B cell (primary cell): ENCODE measurements around the gene IFT43. TPM values are rescaled to one million over a fixed set of nuclear protein-coding genes. Genes with fewer than 3 reads are reported as not detected.

Experiments used
- ATAC-seq: fragments of 200-7000 bp; cut with Tn5 transposase; one replicate; pipeline ENCODE4 v1.10.0; 2021; ENCODE audit warnings: low read depth, mild to moderate bottlenecking, moderate number of reproducible peaks, moderate library complexity
- CTCF ChIA-PET: fragments of 350-600 bp; sonication (Branson Sonifier 250); formaldehyde crosslinking; loops from one replicate; lab custom pipeline; 2021; ENCODE audit warnings: antibody characterized with exemption, inconsistent platforms; lab: Charles Lee
- POLR2A ChIA-PET: fragments of 350-600 bp; sonication (Branson Sonifier 250); formaldehyde crosslinking; loops from one replicate; lab custom pipeline; 2021; ENCODE audit warnings: antibody characterized with exemption; lab: Charles Lee
- DNase-seq: peaks from one replicate; pipeline ENCODE4 v3.0.0; 2013
- H2AFZ ChIP-seq: 2 replicates; pipeline ENCODE4 v1.6.1; 2012; ENCODE audit warnings: mild to moderate bottlenecking, low read depth, low read length; ENCODE audit not compliant: insufficient read depth, poor library complexity, severe bottlenecking
- H3K27ac ChIP-seq, 2 donors: 1 replicate in 1 of 2; 2 replicates in 1 of 2; pipeline ENCODE4 v1.5.1; 2012 to 2013; ENCODE audit warnings: low read length in 2 of 2, mild to moderate bottlenecking in 2 of 2, moderate library complexity in 1 of 2
- H3K27me3 ChIP-seq, 4 experiments: fragments of 200-600 bp in 1 of 4; sonication (generic) in 1 of 4; replicated peaks in 1 of 4; 1 replicate in 2 of 4; 2 replicates in 2 of 4; pipeline versions ENCODE4 v1.6.1 to v1.7.0; 2013 to 2016; ENCODE audit warnings: low read length in 3 of 4, mild to moderate bottlenecking in 2 of 4, mixed read lengths in 1 of 4, moderate library complexity in 1 of 4; ENCODE audit not compliant: insufficient read depth in 4 of 4, control insufficient read depth in 3 of 4; ENCODE audit errors: control extremely low read depth in 1 of 4
- H3K36me3 ChIP-seq, 2 experiments: replicated peaks in 1 of 2; 1 replicate in 1 of 2; 2 replicates in 1 of 2; pipeline versions ENCODE4 v1.6.1 to v1.7.1; 2013; ENCODE audit warnings: low read length in 1 of 2; ENCODE audit not compliant: insufficient read depth in 2 of 2, control insufficient read depth in 1 of 2; ENCODE audit errors: control extremely low read depth in 1 of 2, extremely low read depth in 1 of 2
- H3K4me1 ChIP-seq, 2 donors: fragments of 200-600 bp in 1 of 2; sonication (generic) in 1 of 2; 1 replicate in 1 of 2; 2 replicates in 1 of 2; pipeline versions ENCODE4 v1.5.1 to v1.6.1; 2013 to 2017; ENCODE audit warnings: low read length in 2 of 2; ENCODE audit not compliant: control insufficient read depth in 2 of 2, insufficient read depth in 2 of 2
- H3K4me2 ChIP-seq: replicated peaks from 2 replicates; pipeline ENCODE3; 2012; ENCODE audit warnings: mild to moderate bottlenecking, low read depth, low read length; ENCODE audit not compliant: poor library complexity, severe bottlenecking
- H3K4me3 ChIP-seq, 5 experiments: fragments of 200-600 bp in 1 of 5; sonication (generic) in 1 of 5; 1 replicate in 3 of 5; 2 replicates in 2 of 5; pipeline versions ENCODE4 v1.5.1 to v1.7.0; 2011 to 2016; ENCODE audit warnings: low read length in 4 of 5, mild to moderate bottlenecking in 4 of 5, low read depth in 2 of 5, control low read depth in 1 of 5, moderate library complexity in 1 of 5; ENCODE audit not compliant: insufficient read depth in 1 of 5; ENCODE audit errors: control extremely low read depth in 1 of 5, extremely low read depth in 1 of 5
- H3K79me2 ChIP-seq: fragments of 200-600 bp; sonication (generic); one replicate; pipeline ENCODE4 v1.6.0; 2016; ENCODE audit warnings: low read length; ENCODE audit not compliant: control insufficient read depth, insufficient read depth
- H3K9ac ChIP-seq: fragments of 200-600 bp; sonication (generic); 2 replicates; pipeline ENCODE4 v1.6.1; 2017; ENCODE audit warnings: mild to moderate bottlenecking, low read length, moderate library complexity
- H3K9me3 ChIP-seq, 3 donors: one replicate each; pipeline versions ENCODE4 v1.6.1 to v1.7.1; 2013; ENCODE audit warnings: low read length in 2 of 3; ENCODE audit not compliant: control insufficient read depth in 2 of 3, insufficient read depth in 1 of 3; ENCODE audit errors: control extremely low read depth in 1 of 3
- H4K20me1 ChIP-seq: 2 replicates; pipeline ENCODE4 v1.6.0; 2012; ENCODE audit warnings: mild to moderate bottlenecking, low read length; ENCODE audit not compliant: insufficient read depth, control insufficient read depth, poor library complexity, severe bottlenecking
- H3K27ac Mint-ChIP-seq: one replicate; pipeline ENCODE4 v1.8.0; 2021; ENCODE audit warnings: mixed read lengths
- H3K27me3 Mint-ChIP-seq: one replicate; pipeline ENCODE4 v1.8.0; 2021; ENCODE audit warnings: mixed read lengths
- H3K4me1 Mint-ChIP-seq: one replicate; pipeline ENCODE4 v1.8.0; 2021; ENCODE audit warnings: mixed read lengths
- H3K4me3 Mint-ChIP-seq: one replicate; pipeline ENCODE4 v1.8.0; 2021; ENCODE audit warnings: mixed read lengths
- H3K9me3 Mint-ChIP-seq: one replicate; pipeline ENCODE4 v1.8.0; 2022; ENCODE audit warnings: mixed read lengths; ENCODE audit not compliant: insufficient read depth
- EZH2 ChIP-seq: IDR thresholded peaks from 2 replicates; pipeline ENCODE4 v1.6.1; 2012; ENCODE audit warnings: borderline replicate concordance, low read depth, mild to moderate bottlenecking, moderate library complexity, low read length; ENCODE audit not compliant: insufficient read depth, poor library complexity, severe bottlenecking
- WGBS: methylation state at CpG from one replicate; pipeline ENCODE4 v1.1.5; 2013; ENCODE audit warnings: missing lambda C conversion rate; ENCODE audit not compliant: insufficient coverage; 5-methylcytosine and 5-hydroxymethylcytosine counted together
- intact Hi-C: fragments of 100-400 bp; cut with micrococcal nuclease; formaldehyde crosslinking; loops from one replicate; pipeline ENCODE4 v1.10.0; 2022
- polyA plus RNA-seq: library from polyadenylated mRNA; depleted of rRNA; stranded (reverse); fragments of >200 nt; gene quantifications from 2 replicates; pipeline ENCODE4 v1.2.3, GENCODE V29; 2012
- total RNA-seq, 2 donors: library from RNA; stranded (reverse); fragments of 120-200 nt in 1 of 2; gene quantifications; 1 replicate in 1 of 2; 2 replicates in 1 of 2; pipeline versions ENCODE4 v1.2.3 to v1.2.4, GENCODE V29; 2013 to 2022
- TF ChIP-seq, protein P1 (sequence below): fragments of 200-600 bp; IDR thresholded peaks from one replicate; pipeline ENCODE4 v1.8.0; 2022; ENCODE audit warnings: antibody characterized with exemption, mild to moderate bottlenecking

The IFT43 gene
- total and polyA plus RNA-seq, 2 donors (not counting 1 experiment from before 2014, with no cell fraction given): 14.7 to 21.5 TPM

DNA sequence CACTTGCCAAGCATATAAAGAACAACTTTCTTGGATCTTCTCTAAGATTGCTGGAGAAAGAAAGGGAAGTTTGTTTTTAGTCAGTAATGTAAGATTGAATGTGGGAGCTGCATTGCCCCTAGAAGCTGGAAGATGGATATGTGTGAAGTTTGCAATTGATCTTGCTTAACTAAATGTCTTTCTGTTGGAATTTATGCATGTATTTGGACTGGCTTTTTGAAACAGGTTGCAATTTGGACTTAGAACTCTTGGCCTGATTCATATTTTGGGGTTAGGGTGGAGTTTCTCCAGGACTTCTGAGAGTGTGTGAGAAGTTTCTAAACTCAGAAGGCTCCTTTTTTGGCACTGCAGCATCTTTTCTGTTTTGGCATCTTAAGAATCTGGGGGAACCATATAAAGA lies 26.4 kb downstream of the IFT43 start:
- no peak overlapping the region for H3K9ac ChIP-seq
- no peak for DNase-seq
- Mint-ChIP-seq H3K4me1 (peaks cover 15% of the 10 kb centered on the region), H3K9me3 (no peaks in the 10 kb centered on the region), H3K27ac (no peak overlapping the region), H3K4me3 (no peak overlapping the region), H3K27me3 (no peaks in the 10 kb centered on the region)
- no peaks in the 10 kb centered on the region for H3K27me3 ChIP-seq
- peaks cover 0 to 6% of the 10 kb centered on the region in 2 experiments for H3K36me3 ChIP-seq
- TF ChIP-seq, protein P1, sequence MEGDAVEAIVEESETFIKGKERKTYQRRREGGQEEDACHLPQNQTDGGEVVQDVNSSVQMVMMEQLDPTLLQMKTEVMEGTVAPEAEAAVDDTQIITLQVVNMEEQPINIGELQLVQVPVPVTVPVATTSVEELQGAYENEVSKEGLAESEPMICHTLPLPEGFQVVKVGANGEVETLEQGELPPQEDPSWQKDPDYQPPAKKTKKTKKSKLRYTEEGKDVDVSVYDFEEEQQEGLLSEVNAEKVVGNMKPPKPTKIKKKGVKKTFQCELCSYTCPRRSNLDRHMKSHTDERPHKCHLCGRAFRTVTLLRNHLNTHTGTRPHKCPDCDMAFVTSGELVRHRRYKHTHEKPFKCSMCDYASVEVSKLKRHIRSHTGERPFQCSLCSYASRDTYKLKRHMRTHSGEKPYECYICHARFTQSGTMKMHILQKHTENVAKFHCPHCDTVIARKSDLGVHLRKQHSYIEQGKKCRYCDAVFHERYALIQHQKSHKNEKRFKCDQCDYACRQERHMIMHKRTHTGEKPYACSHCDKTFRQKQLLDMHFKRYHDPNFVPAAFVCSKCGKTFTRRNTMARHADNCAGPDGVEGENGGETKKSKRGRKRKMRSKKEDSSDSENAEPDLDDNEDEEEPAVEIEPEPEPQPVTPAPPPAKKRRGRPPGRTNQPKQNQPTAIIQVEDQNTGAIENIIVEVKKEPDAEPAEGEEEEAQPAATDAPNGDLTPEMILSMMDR: no peak
- no peak for TF ChIP-seq EZH2
- intact Hi-C loops: no loop called here
- peaks cover 0 to 6% of the 10 kb centered on the region in 2 donors for H3K4me1 ChIP-seq
- no peak overlapping the region for H3K4me3 ChIP-seq
- H2AFZ ChIP-seq: no peak overlapping the region
- H3K9me3 ChIP-seq: no peaks in the 10 kb centered on the region
- CTCF ChIA-PET: no interaction called here
- H3K4me2 ChIP-seq: no peak overlapping the region
- POLR2A ChIA-PET: no interaction called here
- H4K20me1 ChIP-seq: no peaks in the 10 kb centered on the region
- no peak for ATAC-seq
- H3K79me2 ChIP-seq: no peaks in the 10 kb centered on the region
- no peak overlapping the region for H3K27ac ChIP-seq

DNA sequence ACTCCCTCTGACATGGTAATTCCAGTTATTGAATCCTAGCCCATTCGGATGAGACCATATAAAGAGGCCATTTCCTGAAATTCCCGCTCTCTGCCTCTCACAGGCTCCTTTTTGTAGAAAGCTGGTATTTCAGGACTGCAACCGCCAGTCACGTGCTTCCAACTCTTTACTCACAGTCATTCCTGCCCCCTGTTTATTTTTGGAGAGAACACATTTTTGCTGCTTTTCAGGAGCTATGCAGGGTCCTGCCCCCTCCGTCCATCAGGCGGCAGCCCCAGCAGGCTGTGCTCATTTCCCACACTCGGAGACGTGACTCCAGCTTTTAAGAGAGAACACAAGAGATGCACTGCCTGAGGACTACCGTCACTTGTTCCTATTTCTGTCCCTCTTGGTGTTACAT lies 26.8 kb downstream of the IFT43 start:
- TF ChIP-seq, protein P1: no peak
- TF ChIP-seq EZH2: no peak
- H3K4me3 Mint-ChIP-seq: no peak overlapping the region
- H3K4me1 ChIP-seq: peaks cover 0 to 6% of the 10 kb centered on the region in 2 donors
- H3K4me2 ChIP-seq: no peak overlapping the region
- 99% methylated on average over 7 of the region's 9 CpGs for WGBS
- H3K27ac ChIP-seq: no peak overlapping the region
- H4K20me1 ChIP-seq: no peaks in the 10 kb centered on the region
- H3K9me3 ChIP-seq: no peaks in the 10 kb centered on the region
- ATAC-seq: no peak
- H3K4me1 Mint-ChIP-seq: peaks cover 15% of the 10 kb centered on the region
- POLR2A ChIA-PET: no interaction called here
- no peak overlapping the region for H3K4me3 ChIP-seq
- H3K9ac ChIP-seq: no peak overlapping the region
- no peaks in the 10 kb centered on the region for H3K27me3 Mint-ChIP-seq
- no peaks in the 10 kb centered on the region for H3K27me3 ChIP-seq
- intact Hi-C loops: no loop called here
- H2AFZ ChIP-seq: no peak overlapping the region
- no peak for DNase-seq
- H3K9me3 Mint-ChIP-seq: peaks cover 2% of the 10 kb centered on the region
- CTCF ChIA-PET: no interaction called here
- H3K36me3 ChIP-seq: peaks cover 0 to 6% of the 10 kb centered on the region in 2 experiments
- no peaks in the 10 kb centered on the region for H3K79me2 ChIP-seq
- no peak overlapping the region for H3K27ac Mint-ChIP-seq
